HEK293T (cell line): ENCODE measurements around the gene LRRC8C.

Source experiments
- ARNT ChIP-seq: fragments of 450-650 bp; IDR thresholded peaks from 2 replicates; pipeline ENCODE4 v1.6.1; 2017; ENCODE audit warnings: mild to moderate bottlenecking
- BHLHE40 ChIP-seq: fragments of 450-650 bp; IDR thresholded peaks from 2 replicates; pipeline ENCODE4 v1.6.1; 2016; ENCODE audit warnings: mild to moderate bottlenecking, moderate library complexity, borderline replicate concordance
- SP1 ChIP-seq: fragments of 450-650 bp; IDR thresholded peaks from 2 replicates; pipeline ENCODE4 v1.6.1; 2017
- TARDBP ChIP-seq: fragments of 450-650 bp; IDR thresholded peaks from 2 replicates; pipeline ENCODE4 v1.6.1; 2016
- ZNF384 ChIP-seq: fragments of 450-650 bp; IDR thresholded peaks from 2 replicates; pipeline ENCODE4 v1.6.1; 2016

- TF ChIP-seq TARDBP (no peak), BHLHE40 (no peak), SP1 (no peak), ARNT (no peak), ZNF384 (no peak)
Observed at GRCh38 chr1:89620664-89621063, 12.3 kb upstream of the LRRC8C start.
